ENCODE data around the gene ERC1.

GRCh38 chr12:1501695-1502378 lies 510.8 kb downstream of the ERC1 start:
- TF ChIP-seq, protein P1, sequence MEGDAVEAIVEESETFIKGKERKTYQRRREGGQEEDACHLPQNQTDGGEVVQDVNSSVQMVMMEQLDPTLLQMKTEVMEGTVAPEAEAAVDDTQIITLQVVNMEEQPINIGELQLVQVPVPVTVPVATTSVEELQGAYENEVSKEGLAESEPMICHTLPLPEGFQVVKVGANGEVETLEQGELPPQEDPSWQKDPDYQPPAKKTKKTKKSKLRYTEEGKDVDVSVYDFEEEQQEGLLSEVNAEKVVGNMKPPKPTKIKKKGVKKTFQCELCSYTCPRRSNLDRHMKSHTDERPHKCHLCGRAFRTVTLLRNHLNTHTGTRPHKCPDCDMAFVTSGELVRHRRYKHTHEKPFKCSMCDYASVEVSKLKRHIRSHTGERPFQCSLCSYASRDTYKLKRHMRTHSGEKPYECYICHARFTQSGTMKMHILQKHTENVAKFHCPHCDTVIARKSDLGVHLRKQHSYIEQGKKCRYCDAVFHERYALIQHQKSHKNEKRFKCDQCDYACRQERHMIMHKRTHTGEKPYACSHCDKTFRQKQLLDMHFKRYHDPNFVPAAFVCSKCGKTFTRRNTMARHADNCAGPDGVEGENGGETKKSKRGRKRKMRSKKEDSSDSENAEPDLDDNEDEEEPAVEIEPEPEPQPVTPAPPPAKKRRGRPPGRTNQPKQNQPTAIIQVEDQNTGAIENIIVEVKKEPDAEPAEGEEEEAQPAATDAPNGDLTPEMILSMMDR (IDR thresholded peaks at IDR 0.05; ENCODE audit: low read length): no peak
- no peak for TF ChIP-seq EZH2 (IDR thresholded peaks at IDR 0.05; ENCODE audit: borderline replicate concordance, low read length)

All from OCI-LY1 (cell line).